B cell (primary cell): Measurements from ENCODE around the gene ZSCAN21. TPM values are rescaled to one million over a fixed set of nuclear protein-coding genes. Genes with fewer than 3 reads are reported as not detected.

Experiments used
- ATAC-seq: fragments of 200-7000 bp; cut with Tn5 transposase; one replicate; pipeline ENCODE4 v1.10.0; 2021; ENCODE audit warnings: low read depth, mild to moderate bottlenecking, moderate number of reproducible peaks, moderate library complexity
- CTCF ChIA-PET: fragments of 350-600 bp; sonication (Branson Sonifier 250); formaldehyde crosslinking; loops from one replicate; lab custom pipeline; 2021; ENCODE audit warnings: antibody characterized with exemption, inconsistent platforms; lab: Charles Lee
- POLR2A ChIA-PET: fragments of 350-600 bp; sonication (Branson Sonifier 250); formaldehyde crosslinking; loops from one replicate; lab custom pipeline; 2021; ENCODE audit warnings: antibody characterized with exemption; lab: Charles Lee
- DNase-seq: peaks from one replicate; pipeline ENCODE4 v3.0.0; 2013
- H2AFZ ChIP-seq: 2 replicates; pipeline ENCODE4 v1.6.1; 2012; ENCODE audit warnings: mild to moderate bottlenecking, low read depth, low read length; ENCODE audit not compliant: insufficient read depth, poor library complexity, severe bottlenecking
- H3K27ac ChIP-seq, 2 donors: 1 replicate in 1 of 2; 2 replicates in 1 of 2; pipeline ENCODE4 v1.5.1; 2012 to 2013; ENCODE audit warnings: low read length in 2 of 2, mild to moderate bottlenecking in 2 of 2, moderate library complexity in 1 of 2
- H3K27me3 ChIP-seq, 4 experiments: fragments of 200-600 bp in 1 of 4; sonication (generic) in 1 of 4; replicated peaks in 1 of 4; 1 replicate in 2 of 4; 2 replicates in 2 of 4; pipeline versions ENCODE4 v1.6.1 to v1.7.0; 2013 to 2016; ENCODE audit warnings: low read length in 3 of 4, mild to moderate bottlenecking in 2 of 4, mixed read lengths in 1 of 4, moderate library complexity in 1 of 4; ENCODE audit not compliant: insufficient read depth in 4 of 4, control insufficient read depth in 3 of 4; ENCODE audit errors: control extremely low read depth in 1 of 4
- H3K36me3 ChIP-seq, 2 experiments: replicated peaks in 1 of 2; 1 replicate in 1 of 2; 2 replicates in 1 of 2; pipeline versions ENCODE4 v1.6.1 to v1.7.1; 2013; ENCODE audit warnings: low read length in 1 of 2; ENCODE audit not compliant: insufficient read depth in 2 of 2, control insufficient read depth in 1 of 2; ENCODE audit errors: control extremely low read depth in 1 of 2, extremely low read depth in 1 of 2
- H3K4me1 ChIP-seq, 2 donors: fragments of 200-600 bp in 1 of 2; sonication (generic) in 1 of 2; 1 replicate in 1 of 2; 2 replicates in 1 of 2; pipeline versions ENCODE4 v1.5.1 to v1.6.1; 2013 to 2017; ENCODE audit warnings: low read length in 2 of 2; ENCODE audit not compliant: control insufficient read depth in 2 of 2, insufficient read depth in 2 of 2
- H3K4me2 ChIP-seq: replicated peaks from 2 replicates; pipeline ENCODE3; 2012; ENCODE audit warnings: mild to moderate bottlenecking, low read depth, low read length; ENCODE audit not compliant: poor library complexity, severe bottlenecking
- H3K4me3 ChIP-seq, 5 experiments: fragments of 200-600 bp in 1 of 5; sonication (generic) in 1 of 5; 1 replicate in 3 of 5; 2 replicates in 2 of 5; pipeline versions ENCODE4 v1.5.1 to v1.7.0; 2011 to 2016; ENCODE audit warnings: low read length in 4 of 5, mild to moderate bottlenecking in 4 of 5, low read depth in 2 of 5, control low read depth in 1 of 5, moderate library complexity in 1 of 5; ENCODE audit not compliant: insufficient read depth in 1 of 5; ENCODE audit errors: control extremely low read depth in 1 of 5, extremely low read depth in 1 of 5
- H3K79me2 ChIP-seq: fragments of 200-600 bp; sonication (generic); one replicate; pipeline ENCODE4 v1.6.0; 2016; ENCODE audit warnings: low read length; ENCODE audit not compliant: control insufficient read depth, insufficient read depth
- H3K9ac ChIP-seq: fragments of 200-600 bp; sonication (generic); 2 replicates; pipeline ENCODE4 v1.6.1; 2017; ENCODE audit warnings: mild to moderate bottlenecking, low read length, moderate library complexity
- H3K9me3 ChIP-seq, 3 donors: one replicate each; pipeline versions ENCODE4 v1.6.1 to v1.7.1; 2013; ENCODE audit warnings: low read length in 2 of 3; ENCODE audit not compliant: control insufficient read depth in 2 of 3, insufficient read depth in 1 of 3; ENCODE audit errors: control extremely low read depth in 1 of 3
- H4K20me1 ChIP-seq: 2 replicates; pipeline ENCODE4 v1.6.0; 2012; ENCODE audit warnings: mild to moderate bottlenecking, low read length; ENCODE audit not compliant: insufficient read depth, control insufficient read depth, poor library complexity, severe bottlenecking
- H3K27ac Mint-ChIP-seq: one replicate; pipeline ENCODE4 v1.8.0; 2021; ENCODE audit warnings: mixed read lengths
- H3K27me3 Mint-ChIP-seq: one replicate; pipeline ENCODE4 v1.8.0; 2021; ENCODE audit warnings: mixed read lengths
- H3K4me1 Mint-ChIP-seq: one replicate; pipeline ENCODE4 v1.8.0; 2021; ENCODE audit warnings: mixed read lengths
- H3K4me3 Mint-ChIP-seq: one replicate; pipeline ENCODE4 v1.8.0; 2021; ENCODE audit warnings: mixed read lengths
- H3K9me3 Mint-ChIP-seq: one replicate; pipeline ENCODE4 v1.8.0; 2022; ENCODE audit warnings: mixed read lengths; ENCODE audit not compliant: insufficient read depth
- CTCF ChIP-seq: fragments of 200-600 bp; IDR thresholded peaks from one replicate; pipeline ENCODE4 v1.8.0; 2022; ENCODE audit warnings: antibody characterized with exemption, mild to moderate bottlenecking
- EZH2 ChIP-seq: IDR thresholded peaks from 2 replicates; pipeline ENCODE4 v1.6.1; 2012; ENCODE audit warnings: borderline replicate concordance, low read depth, mild to moderate bottlenecking, moderate library complexity, low read length; ENCODE audit not compliant: insufficient read depth, poor library complexity, severe bottlenecking
- WGBS: methylation state at CpG from one replicate; pipeline ENCODE4 v1.1.5; 2013; ENCODE audit warnings: missing lambda C conversion rate; ENCODE audit not compliant: insufficient coverage; 5-methylcytosine and 5-hydroxymethylcytosine counted together
- intact Hi-C: fragments of 100-400 bp; cut with micrococcal nuclease; formaldehyde crosslinking; loops from one replicate; pipeline ENCODE4 v1.10.0; 2022
- polyA plus RNA-seq: library from polyadenylated mRNA; depleted of rRNA; stranded (reverse); fragments of >200 nt; gene quantifications from 2 replicates; pipeline ENCODE4 v1.2.3, GENCODE V29; 2012
- total RNA-seq, 2 donors: library from RNA; stranded (reverse); fragments of 120-200 nt in 1 of 2; gene quantifications; 1 replicate in 1 of 2; 2 replicates in 1 of 2; pipeline versions ENCODE4 v1.2.3 to v1.2.4, GENCODE V29; 2013 to 2022

Gene ZSCAN21
- total and polyA plus RNA-seq, 2 donors (not counting 1 experiment from before 2014, with no cell fraction given): 6.7 to 13.2 TPM

GRCh38 chr7:100023526-100023925 is 26.0 kb upstream of the ZSCAN21 start:
- Histone ChIP-seq H3K27ac (no peak overlapping the region), H3K9me3 (no peaks in the 10 kb centered on the region), H4K20me1 (peaks cover 6% of the 10 kb centered on the region), H3K4me2 (no peak overlapping the region), H3K36me3 (peaks cover 12 to 22% of the 10 kb centered on the region in 2 experiments), H2AFZ (no peak overlapping the region), H3K27me3 (no peaks in the 10 kb centered on the region), H3K79me2 (peaks cover 54% of the 10 kb centered on the region), H3K4me1 (no peaks in the 10 kb centered on the region), H3K9ac (no peak overlapping the region), H3K4me3 (no peak overlapping the region)
- no peak for TF ChIP-seq EZH2
- TF ChIP-seq CTCF: no peak
- intact Hi-C loops: no loop called here
- ChIA-PET POLR2A (no interaction called here), CTCF (no interaction called here)
- no peak for DNase-seq
- Mint-ChIP-seq H3K9me3 (no peaks in the 10 kb centered on the region), H3K27me3 (no peaks in the 10 kb centered on the region), H3K4me3 (no peak overlapping the region), H3K4me1 (peaks cover 15% of the 10 kb centered on the region), H3K27ac (no peak overlapping the region)
- 99% methylated on average over 11 of the region's 12 CpGs for WGBS
- no peak for ATAC-seq

- peaks cover 6% of the 10 kb centered on the region for H4K20me1 ChIP-seq
- WGBS: 92% methylated on average over 2 of the region's 12 CpGs
- POLR2A ChIA-PET: no interaction called here
These were observed 25.5 kb upstream of the ZSCAN21 start for GRCh38 chr7:100024020-100024619.

More at GRCh38 chr7:100024020-100024619, 25.5 kb upstream of the ZSCAN21 start:
- TF ChIP-seq CTCF (no peak), EZH2 (no peak)
- H3K9me3 ChIP-seq: no peaks in the 10 kb centered on the region
- Mint-ChIP-seq H3K27ac (no peak overlapping the region), H3K4me3 (no peak overlapping the region), H3K4me1 (peaks cover 10% of the 10 kb centered on the region), H3K27me3 (no peaks in the 10 kb centered on the region), H3K9me3 (no peaks in the 10 kb centered on the region)
- no peak for ATAC-seq
- H3K36me3 ChIP-seq: peaks cover 12 to 22% of the 10 kb centered on the region in 2 experiments
- peaks cover 48% of the 10 kb centered on the region for H3K79me2 ChIP-seq
- CTCF ChIA-PET: no interaction called here
- H3K4me1 ChIP-seq: no peaks in the 10 kb centered on the region
- no peak overlapping the region for H2AFZ ChIP-seq
- no peaks in the 10 kb centered on the region for H3K27me3 ChIP-seq
- DNase-seq: no peak
- H3K9ac ChIP-seq: no peak overlapping the region
- no peak overlapping the region for H3K4me3 ChIP-seq
- no peak overlapping the region for H3K27ac ChIP-seq
- intact Hi-C loops: no loop called here
- no peak overlapping the region for H3K4me2 ChIP-seq
